Progenitor cell of endocrine pancreas (in vitro differentiated cells): Measurements from ENCODE around the gene TMTC2. TPM values are rescaled to one million over a fixed set of nuclear protein-coding genes. Genes with fewer than 3 reads are reported as not detected.

Source experiments
- DNase-seq: peaks from one replicate; pipeline ENCODE4 v3.0.0; 2021; ENCODE audit warnings: low spot score; ENCODE audit not compliant: unreplicated experiment
- H3K27ac Mint-ChIP-seq: 2 replicates; pipeline ENCODE4 v1.8.0; 2021; ENCODE audit warnings: mild to moderate bottlenecking, moderate library complexity, mixed read lengths
- H3K27me3 Mint-ChIP-seq: 2 replicates; pipeline ENCODE4 v1.8.0; 2021; ENCODE audit warnings: mixed read lengths
- H3K36me3 Mint-ChIP-seq: 2 replicates; pipeline ENCODE4 v1.8.0; 2022; ENCODE audit warnings: mixed read lengths; ENCODE audit not compliant: insufficient read depth
- H3K4me1 Mint-ChIP-seq: 2 replicates; pipeline ENCODE4 v1.8.0; 2021; ENCODE audit warnings: low read depth, mixed read lengths
- H3K4me3 Mint-ChIP-seq: 2 replicates; pipeline ENCODE4 v1.8.0; 2021; ENCODE audit warnings: low read depth, mild to moderate bottlenecking, moderate library complexity, mixed read lengths
- H3K9me3 Mint-ChIP-seq: 2 replicates; pipeline ENCODE4 v1.8.0; 2021; ENCODE audit warnings: low read depth, mixed read lengths
- total RNA-seq: library from RNA; stranded (reverse); gene quantifications from 2 replicates; pipeline ENCODE4 v1.2.1, GENCODE V29; 2021
- TF ChIP-seq, protein P1 (sequence below): fragments of 200-600 bp; sonication (generic); IDR thresholded peaks from one replicate; pipeline ENCODE4 v1.5.0; 2021; ENCODE audit warnings: antibody characterized with exemption, mild to moderate bottlenecking; ENCODE audit not compliant: unreplicated experiment

TMTC2 gene
- total RNA-seq, 1 donor from 2014 or later, result 15.4 TPM

DNA sequence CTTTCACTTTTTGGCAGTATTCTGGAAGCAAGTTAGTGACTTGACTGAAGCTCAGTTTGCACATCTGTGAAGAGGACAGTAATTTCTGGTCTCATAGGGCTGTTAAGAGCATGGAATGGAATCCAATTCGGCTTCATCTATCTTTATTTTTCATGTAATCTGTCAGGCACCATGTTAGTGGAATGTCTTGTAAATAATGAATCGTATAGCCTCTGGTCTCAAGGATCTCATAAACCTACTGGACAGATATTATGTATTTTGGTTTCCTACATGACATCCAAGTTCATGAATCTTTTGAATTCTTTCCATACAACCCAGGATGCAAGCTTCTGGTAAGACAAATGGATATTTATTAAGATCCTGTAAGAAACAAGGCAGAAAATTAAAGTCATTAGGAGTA, 24.0 kb downstream of the TMTC2 start:
- no peak overlapping the region for H3K27ac Mint-ChIP-seq
- TF ChIP-seq, protein P1, sequence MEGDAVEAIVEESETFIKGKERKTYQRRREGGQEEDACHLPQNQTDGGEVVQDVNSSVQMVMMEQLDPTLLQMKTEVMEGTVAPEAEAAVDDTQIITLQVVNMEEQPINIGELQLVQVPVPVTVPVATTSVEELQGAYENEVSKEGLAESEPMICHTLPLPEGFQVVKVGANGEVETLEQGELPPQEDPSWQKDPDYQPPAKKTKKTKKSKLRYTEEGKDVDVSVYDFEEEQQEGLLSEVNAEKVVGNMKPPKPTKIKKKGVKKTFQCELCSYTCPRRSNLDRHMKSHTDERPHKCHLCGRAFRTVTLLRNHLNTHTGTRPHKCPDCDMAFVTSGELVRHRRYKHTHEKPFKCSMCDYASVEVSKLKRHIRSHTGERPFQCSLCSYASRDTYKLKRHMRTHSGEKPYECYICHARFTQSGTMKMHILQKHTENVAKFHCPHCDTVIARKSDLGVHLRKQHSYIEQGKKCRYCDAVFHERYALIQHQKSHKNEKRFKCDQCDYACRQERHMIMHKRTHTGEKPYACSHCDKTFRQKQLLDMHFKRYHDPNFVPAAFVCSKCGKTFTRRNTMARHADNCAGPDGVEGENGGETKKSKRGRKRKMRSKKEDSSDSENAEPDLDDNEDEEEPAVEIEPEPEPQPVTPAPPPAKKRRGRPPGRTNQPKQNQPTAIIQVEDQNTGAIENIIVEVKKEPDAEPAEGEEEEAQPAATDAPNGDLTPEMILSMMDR, result no peak
- H3K9me3 Mint-ChIP-seq, result no peaks in the 10 kb centered on the region
- no peaks in the 10 kb centered on the region for H3K27me3 Mint-ChIP-seq
- peaks cover 1% of the 10 kb centered on the region for H3K4me1 Mint-ChIP-seq
- DNase-seq, result no peak
- peaks cover 10% of the 10 kb centered on the region for H3K36me3 Mint-ChIP-seq
- H3K4me3 Mint-ChIP-seq, result no peak overlapping the region

DNA sequence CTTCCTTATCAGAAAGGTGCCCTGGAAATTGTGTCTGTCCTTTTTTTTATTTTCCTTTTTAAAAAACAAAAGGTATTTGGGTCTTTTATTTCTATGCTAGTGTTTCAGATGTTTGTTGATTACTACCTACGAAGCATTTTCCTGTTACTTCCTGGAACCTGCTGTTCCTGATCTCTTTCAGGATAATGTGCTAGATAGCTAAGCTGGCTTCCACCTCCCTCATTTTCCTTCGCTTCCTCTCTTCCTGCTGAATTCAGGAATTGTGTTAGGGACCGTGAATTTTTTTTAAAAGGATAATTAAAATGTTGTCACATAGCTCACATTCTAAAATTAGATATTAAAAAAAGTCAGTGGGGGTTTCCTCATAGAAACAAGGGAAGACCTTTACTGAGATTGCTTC, 27.7 kb downstream of the TMTC2 start:
- DNase-seq, result no peak
- TF ChIP-seq, protein P1, result no peak
- no peak overlapping the region for H3K4me3 Mint-ChIP-seq
- H3K36me3 Mint-ChIP-seq, result peaks cover 15% of the 10 kb centered on the region
- no peak overlapping the region for H3K27ac Mint-ChIP-seq
- H3K9me3 Mint-ChIP-seq, result no peaks in the 10 kb centered on the region
- H3K4me1 Mint-ChIP-seq, result no peaks in the 10 kb centered on the region
- H3K27me3 Mint-ChIP-seq, result no peaks in the 10 kb centered on the region

DNA sequence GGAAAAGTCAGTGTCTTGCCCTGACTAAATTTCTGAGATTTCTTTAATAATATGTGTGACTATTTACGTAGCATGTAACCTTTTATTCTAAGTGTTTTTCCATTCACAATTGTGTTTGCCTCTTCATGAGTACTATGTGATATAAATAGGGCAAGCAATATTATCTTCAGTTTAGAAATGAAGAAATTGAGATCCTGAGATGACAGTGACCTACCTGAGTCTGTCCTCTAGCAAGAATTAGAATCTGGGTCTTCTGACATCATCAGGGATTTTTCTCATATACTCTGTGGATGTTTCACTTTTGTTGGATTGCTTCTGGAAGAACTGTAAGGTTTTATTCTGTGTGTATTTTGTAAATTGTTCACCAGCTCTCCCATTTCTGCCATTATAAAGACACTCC, 35.0 kb downstream of the TMTC2 start:
- Mint-ChIP-seq H3K9me3 (no peaks in the 10 kb centered on the region), H3K27me3 (no peaks in the 10 kb centered on the region), H3K27ac (no peak overlapping the region), H3K4me3 (no peak overlapping the region), H3K4me1 (no peaks in the 10 kb centered on the region), H3K36me3 (peaks cover under 1% of the 10 kb centered on the region)
- TF ChIP-seq, protein P1, result no peak
- DNase-seq, result no peak

DNA sequence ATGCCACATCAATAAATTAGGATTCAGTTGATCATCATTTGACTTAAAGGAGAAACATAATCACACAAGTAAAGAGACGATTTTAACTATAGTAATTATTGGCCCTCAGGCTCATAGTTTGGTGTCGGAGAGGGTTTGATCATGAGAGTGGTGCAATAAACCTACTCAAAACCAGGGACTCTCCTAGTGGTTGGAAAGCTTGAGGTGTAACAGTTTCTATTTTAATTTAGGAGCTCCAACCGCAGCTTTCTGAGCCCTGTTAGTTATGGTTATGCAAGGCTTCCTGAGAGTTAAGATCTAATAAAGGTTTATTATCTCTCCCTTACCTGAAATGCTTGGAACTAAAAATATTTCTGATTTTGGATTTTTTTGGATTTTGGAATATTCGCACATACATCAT, 36.4 kb downstream of the TMTC2 start:
- H3K36me3 Mint-ChIP-seq, result no peaks in the 10 kb centered on the region
- H3K27ac Mint-ChIP-seq, result no peak overlapping the region
- H3K27me3 Mint-ChIP-seq, result no peaks in the 10 kb centered on the region
- H3K9me3 Mint-ChIP-seq, result no peaks in the 10 kb centered on the region
- H3K4me1 Mint-ChIP-seq, result no peaks in the 10 kb centered on the region
- DNase-seq, result no peak
- TF ChIP-seq, protein P1, result no peak
- no peak overlapping the region for H3K4me3 Mint-ChIP-seq

DNA sequence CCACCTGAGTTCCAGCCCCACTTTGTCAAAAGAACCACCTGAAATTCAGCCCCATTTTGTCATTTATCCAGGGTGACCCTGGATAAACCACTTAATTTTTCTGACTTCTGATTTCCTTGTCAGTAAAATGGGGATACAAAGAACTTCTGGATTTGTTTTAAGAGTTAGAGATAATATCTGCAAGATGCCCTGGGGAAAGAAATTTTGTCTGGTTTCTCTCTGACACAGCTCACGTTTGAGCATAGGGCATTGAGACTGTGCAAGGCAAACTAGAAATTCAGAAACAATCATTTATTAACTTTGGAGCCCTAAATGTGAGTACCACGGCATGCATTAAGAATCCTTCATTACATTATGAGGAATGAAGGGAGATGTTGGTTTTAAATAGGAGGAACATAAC, 37.2 kb downstream of the TMTC2 start:
- DNase-seq, result no peak
- Mint-ChIP-seq H3K27me3 (no peaks in the 10 kb centered on the region), H3K36me3 (no peaks in the 10 kb centered on the region), H3K9me3 (no peaks in the 10 kb centered on the region), H3K4me1 (no peaks in the 10 kb centered on the region), H3K27ac (no peak overlapping the region), H3K4me3 (no peak overlapping the region)
- TF ChIP-seq, protein P1, result no peak

DNA sequence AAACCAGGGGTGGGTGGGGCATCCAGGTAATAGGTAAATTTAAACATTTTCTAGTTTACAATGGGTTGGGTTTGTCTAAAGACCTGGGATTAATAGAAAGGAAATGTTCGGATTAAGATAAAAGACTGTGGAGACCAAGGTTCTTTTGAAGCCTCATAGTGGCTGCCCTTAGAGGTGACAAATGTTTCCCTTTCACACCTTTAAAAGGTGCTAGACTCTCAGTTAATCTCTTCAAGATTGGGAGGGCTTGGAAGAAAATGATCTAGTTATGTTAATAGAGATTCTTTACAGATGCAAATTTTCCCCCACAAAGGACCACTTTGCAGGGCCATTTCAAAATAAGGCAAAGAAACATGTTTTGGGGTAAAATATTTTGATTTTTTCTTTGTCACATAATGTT, 39.0 kb downstream of the TMTC2 start:
- H3K27ac Mint-ChIP-seq, result no peak overlapping the region
- no peaks in the 10 kb centered on the region for H3K9me3 Mint-ChIP-seq
- TF ChIP-seq, protein P1, result no peak
- no peak for DNase-seq
- peaks cover 7% of the 10 kb centered on the region for H3K36me3 Mint-ChIP-seq
- H3K27me3 Mint-ChIP-seq, result no peaks in the 10 kb centered on the region
- no peak overlapping the region for H3K4me3 Mint-ChIP-seq
- H3K4me1 Mint-ChIP-seq, result no peaks in the 10 kb centered on the region
